ENCODE measurements around the gene NXN.
"Not testable (repeated sequence)": the region's sequence is repeated elsewhere in the genome, so short reads cannot be mapped to it uniquely, and the experiment has no call there.

NXN gene

DNA sequence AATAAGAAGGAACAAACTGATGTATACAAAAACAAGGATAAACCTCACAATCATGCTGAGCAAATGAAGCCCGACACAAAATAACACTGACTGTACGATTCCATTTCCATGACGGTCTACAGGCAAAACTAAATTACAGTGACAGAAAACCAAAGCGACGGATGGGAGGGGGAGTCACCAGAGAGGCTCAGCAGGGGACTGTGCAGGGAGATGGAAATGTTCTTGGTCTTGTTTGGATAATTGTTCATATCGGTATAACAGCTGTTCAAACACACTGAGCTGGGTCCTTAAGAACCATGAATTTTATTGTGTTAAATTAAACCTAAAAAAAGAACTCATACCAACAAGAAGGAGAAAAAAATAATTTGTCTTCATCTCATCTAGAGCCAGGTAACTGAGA lies 97.8 kb downstream of the NXN start:
- DNase-seq = no peak

GRCh38 chr17:880443-881269 lies 98.9 kb downstream of the NXN start:
- no peak for DNase-seq

GRCh38 chr17:879546-880442 lies 99.8 kb downstream of the NXN start:
- peak; percentile 65 for DNase-seq

DNA sequence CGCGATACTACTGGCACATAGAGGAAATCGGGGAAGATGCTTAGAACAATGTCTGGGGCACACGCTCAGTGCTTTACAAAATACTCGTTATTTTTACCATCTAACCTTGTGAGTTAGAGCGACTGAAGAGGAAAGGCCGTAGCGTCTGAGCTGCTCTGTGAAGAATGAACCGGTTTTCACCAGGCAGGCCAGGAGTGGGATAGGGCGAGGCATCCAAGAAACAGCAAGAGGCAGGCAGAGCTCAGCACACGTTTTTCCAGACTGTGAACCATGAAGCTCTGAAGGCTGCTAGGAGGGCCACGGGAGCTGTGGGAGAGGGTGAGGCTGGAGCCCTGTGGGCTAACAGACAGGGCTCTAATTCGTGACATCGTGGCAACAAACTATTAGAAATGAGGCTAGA lies 101.9 kb downstream of the NXN start:
- no peak for DNase-seq

DNA sequence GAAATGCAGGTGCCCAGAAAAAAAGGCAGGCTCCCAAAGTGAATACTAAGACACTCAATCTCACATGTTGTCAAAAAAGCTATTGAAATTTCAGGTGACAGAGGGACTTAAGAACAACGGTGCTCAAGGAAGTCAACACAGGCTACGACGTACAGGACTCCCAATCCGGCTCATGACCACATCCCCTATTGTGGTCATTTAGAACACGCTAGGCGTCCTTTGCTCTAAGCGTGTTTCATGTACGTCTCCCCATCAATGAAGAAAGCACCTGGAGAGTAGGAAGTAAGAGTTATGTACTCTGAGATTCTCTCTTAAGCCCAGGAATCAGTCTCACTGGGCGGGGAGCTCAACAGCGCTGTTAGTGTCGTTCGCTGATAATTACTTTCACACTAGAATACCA lies 103.3 kb downstream of the NXN start:
- DNase-seq = peak; percentile 11

DNA sequence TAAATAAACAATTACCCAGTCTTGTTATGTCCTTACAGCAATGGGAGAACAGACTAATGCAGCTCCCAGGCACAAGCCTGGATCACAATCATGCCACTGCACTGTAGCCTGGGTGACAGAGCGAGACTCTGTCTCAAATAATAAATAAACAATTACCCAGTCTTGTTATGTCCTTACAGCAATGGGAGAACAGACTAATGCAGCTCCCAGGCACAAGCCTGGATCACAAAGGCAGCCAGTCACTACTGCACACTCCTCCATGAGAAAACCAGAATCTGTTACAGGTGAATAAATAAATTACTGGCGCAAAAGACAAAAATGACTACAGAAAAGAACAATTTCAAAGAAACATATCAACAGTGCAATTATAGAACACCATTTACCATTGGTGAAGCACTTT lies 105.0 kb downstream of the NXN start:
- not testable (repeated sequence) for DNase-seq

DNA sequence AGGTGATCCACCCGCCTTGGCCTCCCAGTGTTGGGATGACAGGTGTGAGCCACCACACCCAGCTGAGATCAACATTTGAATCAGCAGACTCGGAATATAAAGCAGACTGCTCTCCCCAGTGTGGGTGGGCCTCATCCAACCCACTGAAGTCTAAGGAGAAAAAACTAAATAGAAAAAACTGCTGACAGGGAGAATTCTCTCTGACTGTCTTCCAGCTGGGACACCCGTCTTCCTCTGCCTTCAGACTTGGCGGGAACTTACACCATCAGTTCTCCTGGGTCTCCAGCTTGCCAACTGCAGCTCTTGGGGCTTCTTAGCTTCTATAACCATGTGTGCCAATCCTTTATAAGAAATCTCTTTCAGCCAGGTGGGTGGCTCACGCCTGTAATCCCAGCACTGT lies 106.7 kb downstream of the NXN start:
- DNase-seq = no peak

DNA sequence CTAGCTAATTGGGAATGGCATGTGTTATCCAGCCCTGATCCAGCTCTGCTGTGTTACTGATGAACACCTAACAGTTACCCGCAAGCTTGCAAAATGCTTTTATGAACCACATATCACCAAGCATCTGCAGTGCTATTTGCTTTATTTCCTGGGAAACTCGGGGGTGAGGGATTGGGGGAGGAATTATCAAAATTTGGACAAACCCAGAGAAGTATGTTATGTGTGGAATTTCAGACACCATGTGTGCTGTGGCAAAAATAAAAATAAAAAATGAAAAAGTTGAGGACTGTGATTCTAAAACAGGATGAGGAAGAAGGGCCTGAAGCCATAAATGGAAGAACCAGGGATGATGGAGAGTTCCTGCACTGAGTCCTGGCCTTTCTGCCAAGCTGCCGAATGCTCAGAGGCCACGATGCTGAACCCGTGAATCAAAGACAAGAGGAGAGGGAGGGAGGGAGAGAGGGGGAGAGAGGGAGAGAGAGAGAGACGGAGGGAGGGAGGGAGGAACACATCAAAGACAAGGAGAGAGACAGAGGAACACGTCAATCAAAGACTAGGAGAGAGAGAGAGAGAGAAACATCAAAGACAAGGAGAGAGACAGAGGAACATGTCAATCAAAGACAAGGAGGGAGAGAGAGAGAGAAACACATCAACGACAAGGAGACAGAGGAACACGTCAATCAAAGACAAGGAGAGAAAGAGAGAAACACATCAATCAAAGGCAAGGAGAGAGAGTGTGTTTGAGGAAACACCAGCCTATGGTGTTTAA lies 107.6 kb downstream of the NXN start:
- no peak for DNase-seq

DNA sequence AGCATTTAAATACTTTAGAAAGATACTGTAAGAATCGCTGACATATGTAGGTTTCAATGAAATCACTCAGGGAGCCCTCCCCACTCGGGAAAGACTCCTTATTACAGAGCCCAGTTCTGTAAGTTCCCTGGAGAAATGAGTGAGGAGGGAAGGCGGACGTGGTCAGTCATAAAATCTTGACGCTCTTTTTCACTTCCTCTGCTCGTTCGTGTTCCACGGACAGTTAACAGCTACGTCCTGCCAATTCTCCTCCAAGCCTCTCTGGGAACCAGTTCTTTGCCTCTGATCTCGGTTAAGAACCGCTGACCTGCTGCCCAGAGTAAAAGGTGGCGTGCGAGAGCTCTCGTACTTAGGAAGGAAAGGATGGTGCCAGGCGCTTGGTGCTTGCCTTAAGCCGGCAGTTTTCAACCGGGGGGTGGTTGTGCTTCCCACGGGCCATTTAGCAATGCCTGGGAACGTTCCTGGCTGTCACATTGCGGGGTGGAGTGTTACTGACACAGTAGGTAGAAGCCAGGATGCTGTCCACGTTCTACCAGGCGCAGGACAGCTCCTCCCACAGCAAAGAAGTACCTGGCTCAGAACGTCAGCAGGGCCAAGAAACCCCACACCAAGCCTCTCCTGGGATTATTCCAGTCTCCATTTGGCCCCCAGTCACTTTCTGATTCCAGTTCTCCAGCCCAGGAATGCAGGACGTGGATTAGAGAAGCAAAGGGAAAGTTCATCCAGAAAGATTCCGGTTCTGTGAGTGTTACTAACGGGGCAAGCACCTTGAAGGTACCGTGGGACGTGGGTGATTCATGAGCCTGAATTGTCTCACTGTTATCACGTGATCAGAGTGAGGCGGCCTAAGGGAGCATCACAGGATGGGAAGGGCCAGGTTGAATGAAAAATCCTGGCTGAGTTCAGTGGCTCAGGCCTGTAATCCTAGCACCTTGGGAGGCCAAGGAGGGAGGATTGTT lies 109.7 kb downstream of the NXN start:
- no peak for DNase-seq

- DNase-seq = no peak
These were observed 110.5 kb downstream of the NXN start for GRCh38 chr17:869086-869485.

- no peak for DNase-seq
These were observed 111.6 kb downstream of the NXN start for GRCh38 chr17:867896-868489.

DNA sequence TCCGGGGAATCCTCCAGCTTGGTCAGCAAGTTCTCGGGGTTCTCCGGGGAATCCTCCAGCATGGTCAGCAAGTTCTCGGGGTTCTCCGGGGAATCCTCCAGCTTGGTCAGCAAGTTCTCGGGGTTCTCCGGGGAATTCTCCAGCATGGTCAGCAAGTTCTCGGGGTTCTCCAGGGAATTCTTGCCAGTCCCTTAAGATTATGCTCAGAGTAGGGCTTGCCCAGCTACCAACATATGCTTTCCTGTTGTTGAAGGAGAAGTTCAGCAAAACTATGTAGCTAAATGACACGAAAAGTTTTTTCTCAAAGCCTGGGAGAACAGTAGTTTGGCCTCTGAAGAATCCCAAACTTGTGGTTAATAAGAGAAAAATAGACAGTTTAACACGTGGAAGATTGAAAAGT lies 112.3 kb downstream of the NXN start:
- DNase-seq = not testable (repeated sequence)

GRCh38 chr17:866568-867103 lies 112.9 kb downstream of the NXN start:
- no peak for DNase-seq

GRCh38 chr17:864315-864714 lies 115.3 kb downstream of the NXN start:
- DNase-seq = no peak

DNA sequence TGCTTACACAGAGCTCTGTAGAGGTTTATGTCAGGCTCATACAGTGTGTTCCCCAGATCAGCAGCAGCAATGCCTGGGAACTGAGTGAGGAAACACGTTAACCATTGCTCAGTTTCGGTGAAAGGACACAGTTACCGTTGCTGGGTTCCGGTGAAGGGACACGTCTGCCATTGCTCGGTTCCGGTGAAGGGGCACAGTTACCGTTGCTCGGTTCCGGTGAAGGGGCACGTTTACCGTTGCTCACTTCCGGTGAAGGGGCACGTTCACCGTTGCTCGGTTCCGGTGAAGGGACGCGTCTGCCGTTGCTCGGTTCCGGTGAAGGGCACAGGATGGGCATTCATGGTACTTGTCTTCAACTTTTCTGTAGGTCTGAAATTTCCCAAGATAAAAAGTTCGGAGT lies 115.7 kb downstream of the NXN start:
- no peak for DNase-seq

DNA sequence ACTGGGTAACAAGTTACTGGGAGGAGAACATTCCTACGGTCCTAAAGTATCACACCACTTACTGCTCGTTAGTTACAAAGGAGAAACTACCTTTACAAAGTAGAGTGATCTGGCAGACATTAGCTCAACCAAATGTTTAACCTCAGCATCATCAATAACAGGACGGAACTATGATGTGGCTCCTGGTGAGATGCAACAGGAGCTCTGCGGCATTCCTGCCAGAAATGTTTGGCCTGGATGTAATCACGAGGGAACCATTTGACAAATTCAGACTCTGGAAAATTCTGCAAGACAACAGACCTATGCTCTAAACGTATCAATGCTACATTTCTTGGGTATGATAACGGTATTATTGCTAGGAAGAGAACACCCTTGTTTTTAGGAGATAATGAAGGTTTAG lies 117.0 kb downstream of the NXN start:
- no peak for DNase-seq

DNA sequence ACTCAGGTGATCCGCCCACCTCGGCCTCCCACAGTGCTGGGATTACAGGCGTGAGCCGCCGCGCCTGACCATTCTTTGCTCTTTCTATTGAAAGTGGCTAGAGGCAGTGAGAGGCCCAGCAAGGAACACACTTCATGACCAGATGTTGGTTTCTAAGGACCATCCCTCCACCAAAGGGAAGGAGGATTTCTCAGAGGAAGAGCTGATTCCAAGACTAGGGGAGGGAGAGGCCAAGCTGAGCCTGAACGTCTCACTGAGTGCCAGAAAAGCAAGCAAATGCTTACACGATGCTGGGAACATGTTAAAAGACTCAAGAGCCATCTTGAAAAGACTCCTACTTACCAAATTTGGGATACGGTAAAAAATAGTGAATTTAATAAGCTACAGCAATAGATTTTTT lies 118.2 kb downstream of the NXN start:
- DNase-seq = no peak

DNA sequence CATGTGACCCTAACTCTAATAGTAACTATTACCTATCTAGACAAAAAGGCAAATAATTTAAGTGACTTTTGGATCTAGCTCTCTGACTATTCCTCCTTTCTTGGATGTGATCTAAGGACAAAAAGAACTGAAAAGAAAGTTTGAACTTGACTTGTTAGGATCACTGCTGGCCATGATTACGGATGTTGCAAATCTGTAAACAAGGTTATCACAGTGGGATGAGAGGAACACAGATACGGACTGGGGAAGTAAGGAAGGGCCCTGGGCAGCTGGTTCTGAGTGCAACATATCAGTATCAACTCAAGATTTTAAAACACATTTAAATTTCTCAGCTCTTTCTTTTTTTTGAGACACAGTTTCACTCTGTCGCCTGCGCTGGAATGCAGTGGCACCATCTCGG lies 118.8 kb downstream of the NXN start:
- DNase-seq = no peak

GRCh38 chr17:859824-860195 lies 119.8 kb downstream of the NXN start:
- DNase-seq = no peak

DNA sequence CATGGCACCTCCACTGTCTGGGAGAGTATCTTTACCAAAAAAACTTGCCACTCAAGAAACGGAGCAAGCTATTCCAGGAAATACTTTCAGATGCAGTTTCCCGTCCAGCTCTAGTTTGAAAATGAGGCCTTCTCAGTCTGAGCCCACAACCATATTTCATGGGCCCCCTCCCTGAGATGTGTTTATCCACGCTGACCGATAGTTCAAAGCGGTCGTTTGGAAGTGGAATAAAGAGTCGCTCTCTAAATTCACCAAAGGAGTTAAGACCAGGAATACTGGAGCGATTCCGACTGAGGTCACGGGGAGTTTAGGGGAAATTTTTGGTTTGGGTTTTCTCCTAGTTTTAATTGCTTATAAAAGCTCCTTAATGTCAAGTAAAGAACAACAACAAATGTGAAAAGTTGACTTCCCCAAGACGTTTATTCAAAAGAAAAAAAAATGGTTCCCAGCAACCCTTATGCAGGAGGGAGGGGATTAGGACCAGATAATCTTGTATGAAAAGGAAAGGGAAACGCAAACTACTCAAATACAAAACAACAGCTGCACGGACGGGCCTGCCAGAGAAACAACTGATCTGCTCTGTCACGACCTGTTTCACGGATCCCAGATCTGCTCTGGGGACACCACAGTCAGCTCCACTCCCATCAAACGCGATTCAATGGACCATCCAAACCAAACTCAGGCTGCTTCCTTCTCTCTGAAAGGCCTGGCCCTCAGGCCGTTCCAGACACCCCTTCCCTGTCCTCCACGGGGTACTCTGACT lies 120.3 kb downstream of the NXN start:
- no peak for DNase-seq

DNA sequence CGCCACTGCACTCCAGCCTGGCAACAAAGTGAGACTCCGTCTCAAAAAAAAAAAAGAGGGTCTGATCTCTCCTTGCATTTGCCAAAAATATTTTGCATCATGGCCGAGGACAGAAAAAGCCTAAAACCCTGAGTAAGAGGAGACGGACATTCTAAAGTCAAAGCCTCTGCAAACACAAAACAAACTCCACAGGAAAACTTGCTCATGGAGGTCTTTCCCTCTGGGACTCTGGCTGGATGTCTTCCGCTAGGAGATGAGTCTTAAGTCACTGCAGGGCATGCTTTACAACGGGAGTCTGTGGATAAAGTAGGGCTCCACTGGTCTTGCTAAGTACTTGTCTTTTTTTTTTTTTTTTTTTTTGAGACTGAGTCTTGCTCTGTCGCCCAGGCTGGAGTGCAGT lies 123.4 kb downstream of the NXN start:
- no peak for DNase-seq
